ENCODE measurements around the gene FETUB.

GRCh38 chr3:186626254-186626847 is 13.8 kb upstream of the FETUB start:
- TF ChIP-seq, protein P1, sequence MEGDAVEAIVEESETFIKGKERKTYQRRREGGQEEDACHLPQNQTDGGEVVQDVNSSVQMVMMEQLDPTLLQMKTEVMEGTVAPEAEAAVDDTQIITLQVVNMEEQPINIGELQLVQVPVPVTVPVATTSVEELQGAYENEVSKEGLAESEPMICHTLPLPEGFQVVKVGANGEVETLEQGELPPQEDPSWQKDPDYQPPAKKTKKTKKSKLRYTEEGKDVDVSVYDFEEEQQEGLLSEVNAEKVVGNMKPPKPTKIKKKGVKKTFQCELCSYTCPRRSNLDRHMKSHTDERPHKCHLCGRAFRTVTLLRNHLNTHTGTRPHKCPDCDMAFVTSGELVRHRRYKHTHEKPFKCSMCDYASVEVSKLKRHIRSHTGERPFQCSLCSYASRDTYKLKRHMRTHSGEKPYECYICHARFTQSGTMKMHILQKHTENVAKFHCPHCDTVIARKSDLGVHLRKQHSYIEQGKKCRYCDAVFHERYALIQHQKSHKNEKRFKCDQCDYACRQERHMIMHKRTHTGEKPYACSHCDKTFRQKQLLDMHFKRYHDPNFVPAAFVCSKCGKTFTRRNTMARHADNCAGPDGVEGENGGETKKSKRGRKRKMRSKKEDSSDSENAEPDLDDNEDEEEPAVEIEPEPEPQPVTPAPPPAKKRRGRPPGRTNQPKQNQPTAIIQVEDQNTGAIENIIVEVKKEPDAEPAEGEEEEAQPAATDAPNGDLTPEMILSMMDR (IDR thresholded peaks at IDR 0.05), result no peak
- TF ChIP-seq RAD21 (conservative IDR thresholded peaks at IDR 0.05 in 1 of 2, IDR thresholded peaks at IDR 0.05 in 1 of 2) (no peak), JUN (IDR thresholded peaks at IDR 0.05) (no peak), POLR2A (IDR thresholded peaks at IDR 0.05; ENCODE audit: low read length) (no peak), ZC3H11A (IDR thresholded peaks at IDR 0.05) (no peak), PHF8 (IDR thresholded peaks at IDR 0.05; ENCODE audit: borderline replicate concordance, low read depth) (no peak), EP300 (IDR thresholded peaks at IDR 0.05) (no peak)
- TF ChIP-seq, protein P2, sequence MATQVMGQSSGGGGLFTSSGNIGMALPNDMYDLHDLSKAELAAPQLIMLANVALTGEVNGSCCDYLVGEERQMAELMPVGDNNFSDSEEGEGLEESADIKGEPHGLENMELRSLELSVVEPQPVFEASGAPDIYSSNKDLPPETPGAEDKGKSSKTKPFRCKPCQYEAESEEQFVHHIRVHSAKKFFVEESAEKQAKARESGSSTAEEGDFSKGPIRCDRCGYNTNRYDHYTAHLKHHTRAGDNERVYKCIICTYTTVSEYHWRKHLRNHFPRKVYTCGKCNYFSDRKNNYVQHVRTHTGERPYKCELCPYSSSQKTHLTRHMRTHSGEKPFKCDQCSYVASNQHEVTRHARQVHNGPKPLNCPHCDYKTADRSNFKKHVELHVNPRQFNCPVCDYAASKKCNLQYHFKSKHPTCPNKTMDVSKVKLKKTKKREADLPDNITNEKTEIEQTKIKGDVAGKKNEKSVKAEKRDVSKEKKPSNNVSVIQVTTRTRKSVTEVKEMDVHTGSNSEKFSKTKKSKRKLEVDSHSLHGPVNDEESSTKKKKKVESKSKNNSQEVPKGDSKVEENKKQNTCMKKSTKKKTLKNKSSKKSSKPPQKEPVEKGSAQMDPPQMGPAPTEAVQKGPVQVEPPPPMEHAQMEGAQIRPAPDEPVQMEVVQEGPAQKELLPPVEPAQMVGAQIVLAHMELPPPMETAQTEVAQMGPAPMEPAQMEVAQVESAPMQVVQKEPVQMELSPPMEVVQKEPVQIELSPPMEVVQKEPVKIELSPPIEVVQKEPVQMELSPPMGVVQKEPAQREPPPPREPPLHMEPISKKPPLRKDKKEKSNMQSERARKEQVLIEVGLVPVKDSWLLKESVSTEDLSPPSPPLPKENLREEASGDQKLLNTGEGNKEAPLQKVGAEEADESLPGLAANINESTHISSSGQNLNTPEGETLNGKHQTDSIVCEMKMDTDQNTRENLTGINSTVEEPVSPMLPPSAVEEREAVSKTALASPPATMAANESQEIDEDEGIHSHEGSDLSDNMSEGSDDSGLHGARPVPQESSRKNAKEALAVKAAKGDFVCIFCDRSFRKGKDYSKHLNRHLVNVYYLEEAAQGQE (IDR thresholded peaks at IDR 0.05), result no peak
